Fibroblast of skin of right biceps (primary cell): ENCODE results near the gene ZNF678.
"Not testable (repeated sequence)": the region's sequence is repeated elsewhere in the genome, so short reads cannot be mapped to it uniquely, and the experiment has no call there.

ENCODE experiments used
- DNase-seq: peaks from one replicate; pipeline ENCODE4 v3.0.0-alpha.2; 2013

ZNF678 gene

DNA sequence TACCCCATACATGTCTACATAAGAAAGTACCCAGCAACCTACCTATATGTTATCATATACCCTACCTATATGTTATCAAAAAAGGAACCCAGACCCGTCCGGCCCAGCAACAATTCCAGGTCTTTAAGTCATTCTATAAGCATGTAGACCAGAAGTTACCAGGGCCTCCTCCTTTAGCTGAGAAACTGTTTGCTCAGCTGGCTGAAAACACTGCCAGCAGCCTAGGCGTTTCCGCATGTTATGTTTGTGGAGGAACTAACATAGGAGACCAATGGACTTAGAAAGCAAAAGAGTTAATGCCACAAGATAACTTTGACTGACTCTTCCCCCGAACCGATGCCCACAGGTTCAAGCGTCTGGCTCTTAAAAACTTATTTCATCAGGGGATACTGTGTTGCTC, 7.1 kb upstream of the ZNF678 start:
- DNase-seq: no peak

GRCh38 chr1:227557962-227558725, 5.2 kb upstream of the ZNF678 start:
- no peak for DNase-seq

DNA sequence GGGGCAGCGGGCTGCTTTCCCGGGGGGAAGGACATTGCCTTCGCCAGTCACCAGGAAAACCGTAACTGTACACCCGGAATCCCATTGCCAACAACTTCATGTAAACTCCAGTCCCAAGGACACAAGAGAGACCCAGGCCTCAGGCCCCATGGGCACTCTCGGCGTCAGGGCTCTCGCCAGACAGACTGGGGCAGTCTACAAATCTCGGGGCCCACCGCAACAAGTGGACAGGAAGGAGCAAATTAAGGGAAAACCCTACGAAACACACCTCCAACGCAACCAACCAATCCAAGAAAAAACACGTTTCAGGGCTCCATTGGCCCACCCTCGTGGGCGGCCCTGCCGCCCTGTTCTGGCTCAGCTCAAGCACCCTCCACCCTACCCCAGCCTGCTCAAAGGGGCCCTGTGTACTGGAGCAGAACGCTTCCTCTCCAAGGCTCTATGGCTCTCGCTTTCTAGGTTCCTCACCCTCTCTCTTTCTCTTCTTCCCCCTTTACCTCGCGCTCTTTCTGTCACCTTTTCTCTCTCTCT, 4.6 kb upstream of the ZNF678 start:
- DNase-seq: no peak

GRCh38 chr1:227559499-227559898, 3.9 kb upstream of the ZNF678 start:
- no peak for DNase-seq

GRCh38 chr1:227559926-227560325, 3.4 kb upstream of the ZNF678 start:
- DNase-seq: no peak

DNA sequence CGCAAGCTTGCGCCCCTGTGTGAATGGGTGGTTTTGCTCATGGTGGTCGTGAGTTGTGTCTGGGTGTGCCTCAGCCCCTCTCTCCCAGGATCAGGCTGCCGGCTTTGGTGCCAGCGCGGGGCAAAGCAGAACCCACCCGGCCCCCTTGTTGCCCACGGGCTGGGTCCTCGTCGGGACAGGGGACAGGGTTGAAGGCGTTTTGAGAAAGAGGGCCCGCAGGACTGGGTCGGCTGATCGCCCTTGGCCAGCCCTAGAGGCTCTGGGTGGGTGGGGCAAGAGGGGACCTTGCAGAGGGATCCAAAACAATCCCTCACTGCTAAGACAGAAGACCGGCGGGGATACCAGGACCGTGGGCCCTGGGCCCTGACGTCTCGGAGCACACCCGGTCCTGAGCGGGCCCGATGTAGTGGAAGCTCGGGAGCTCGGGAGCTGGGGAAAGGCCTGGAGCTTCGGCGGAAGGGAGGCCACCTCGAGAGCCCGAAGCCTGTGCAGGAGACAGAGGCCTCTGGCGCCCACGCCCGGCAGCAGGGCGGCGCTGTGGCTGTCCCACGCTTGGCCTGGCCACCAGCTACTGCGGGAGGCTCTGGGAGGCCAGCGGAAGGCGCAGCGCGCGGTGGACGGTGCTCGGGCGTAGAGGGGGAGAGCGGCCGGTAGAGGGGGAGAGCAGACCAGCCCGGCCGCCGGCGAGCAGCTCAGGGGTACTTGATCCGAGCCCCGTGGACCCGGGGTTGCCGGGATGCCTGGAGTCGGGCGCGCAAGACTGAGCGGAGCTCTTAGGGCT, 2.8 kb upstream of the ZNF678 start:
- no peak for DNase-seq

DNA sequence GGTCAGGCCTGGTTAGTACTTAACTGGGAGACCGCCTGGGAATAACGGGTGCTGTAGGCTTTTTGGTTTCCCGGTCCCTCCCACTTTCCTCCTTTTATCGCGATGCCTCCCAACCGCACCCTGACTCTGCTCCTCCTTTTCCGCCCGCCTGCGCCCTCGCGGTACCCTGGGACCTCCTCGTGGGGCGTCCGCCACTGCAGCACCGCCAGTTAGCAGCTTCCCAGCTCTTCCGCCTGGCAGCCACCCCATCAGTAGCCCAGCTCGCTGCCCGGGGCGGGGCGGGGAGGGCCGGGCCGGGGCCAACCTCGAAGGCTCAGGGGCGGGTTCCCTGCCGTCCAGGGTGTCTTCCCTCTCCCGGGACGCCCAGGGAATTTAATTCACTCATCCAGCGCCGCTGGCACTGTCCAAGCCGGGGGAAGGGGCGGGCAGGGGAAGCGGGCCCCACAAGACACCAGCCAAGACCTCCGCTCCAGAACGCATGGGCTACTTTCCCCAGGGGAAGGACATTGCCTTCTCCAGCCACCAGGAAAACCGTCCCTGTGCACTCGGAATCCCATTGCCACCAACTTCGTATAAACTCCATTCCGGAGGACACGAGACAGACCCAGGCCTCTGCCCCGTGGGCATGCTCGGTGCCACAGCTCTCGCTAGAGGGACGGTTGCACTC, 2.0 kb upstream of the ZNF678 start:
- peak; percentile 1 for DNase-seq

DNA sequence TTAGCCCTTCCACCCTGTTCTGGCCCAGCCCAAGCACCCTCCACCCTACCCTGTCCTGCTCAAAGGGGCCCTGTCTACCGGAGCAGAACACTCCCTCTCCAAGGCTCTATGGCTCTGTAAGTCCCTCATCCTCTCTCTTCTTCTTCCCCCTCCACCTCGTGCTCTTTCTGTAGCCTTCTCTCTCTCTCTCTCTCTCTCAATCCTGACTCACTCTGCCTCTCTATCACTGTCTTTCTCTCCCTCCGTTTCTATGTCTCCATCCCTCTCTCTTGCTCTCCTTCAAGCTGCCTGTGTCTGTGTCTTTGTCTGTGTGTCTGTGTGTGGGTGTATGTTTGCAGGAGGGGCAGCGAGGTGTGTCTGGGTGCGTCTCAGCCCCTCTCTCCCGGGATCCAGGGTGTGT, 1.3 kb upstream of the ZNF678 start:
- DNase-seq: no peak

GRCh38 chr1:227562933-227563323, 428 bp upstream of the ZNF678 start:
- DNase-seq: no peak

GRCh38 chr1:227567256-227567655, 3.9 kb downstream of the ZNF678 start:
- no peak for DNase-seq

- no peak for DNase-seq
Measured at GRCh38 chr1:227568593-227568992, 5.2 kb downstream of the ZNF678 start.

DNA sequence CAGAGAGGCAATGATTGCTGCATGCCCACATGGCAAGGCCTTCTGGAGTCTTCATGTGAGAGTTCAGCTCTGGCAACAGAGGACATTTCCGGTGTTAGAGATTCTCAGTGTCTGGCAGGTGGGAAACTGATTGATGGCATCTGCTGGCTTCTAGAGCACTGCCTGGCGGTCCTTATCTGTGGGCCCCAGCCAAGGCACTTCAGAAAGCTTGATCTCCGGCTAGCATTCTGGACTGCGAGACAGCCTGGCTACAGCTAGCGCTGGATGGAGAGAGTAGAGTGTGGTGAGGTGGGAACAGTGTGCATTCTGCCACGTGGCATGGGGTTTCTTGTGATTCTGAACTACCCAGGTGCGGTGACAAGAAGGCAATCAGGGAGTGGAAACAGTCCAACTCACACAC, 9.4 kb downstream of the ZNF678 start:
- DNase-seq: no peak

DNA sequence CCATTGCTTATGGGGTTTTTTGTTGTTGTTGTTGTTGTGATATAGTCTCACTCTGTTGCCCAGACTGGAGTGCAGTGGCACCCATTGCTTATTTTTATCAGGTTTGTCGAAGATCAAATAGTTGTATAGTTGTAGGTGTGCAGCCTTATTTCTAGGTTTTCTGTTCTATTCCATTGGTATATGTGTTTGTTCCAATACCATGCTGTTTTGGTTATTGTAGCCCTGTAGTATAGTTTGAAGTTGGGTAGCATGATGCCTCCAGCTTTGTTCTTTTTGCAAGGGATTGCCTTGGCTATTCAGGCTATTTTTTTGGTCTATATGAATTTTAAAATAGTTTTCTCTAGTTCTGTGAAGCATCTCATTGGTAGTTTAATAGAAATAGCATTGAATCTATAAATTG, 11.6 kb downstream of the ZNF678 start:
- no peak for DNase-seq

DNA sequence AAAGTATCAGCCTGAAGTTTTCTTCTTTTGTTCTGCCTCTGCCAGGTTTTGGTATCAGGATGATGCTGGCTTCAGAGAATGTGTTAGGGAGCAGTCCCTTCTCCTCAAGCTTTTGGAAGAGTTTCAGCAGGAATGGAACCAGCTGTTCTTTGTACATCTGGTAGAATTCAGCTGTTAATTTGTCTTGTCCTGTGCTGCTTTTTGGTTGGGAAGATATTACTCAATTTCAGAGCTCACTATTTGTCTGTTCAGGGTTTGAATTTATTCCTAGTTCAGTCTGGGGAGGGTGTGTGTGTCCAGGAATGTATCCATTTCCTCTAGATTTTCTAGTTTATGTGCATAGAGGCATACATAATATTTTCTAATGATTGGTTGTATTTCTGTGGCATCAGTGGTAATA, 12.8 kb downstream of the ZNF678 start:
- DNase-seq: no peak

- DNase-seq: no peak
Measured at GRCh38 chr1:227577500-227577899, 14.1 kb downstream of the ZNF678 start.

GRCh38 chr1:227583354-227583753, 20.0 kb downstream of the ZNF678 start:
- DNase-seq: no peak

- DNase-seq: no peak
Measured at GRCh38 chr1:227586733-227587132, 23.4 kb downstream of the ZNF678 start.

DNA sequence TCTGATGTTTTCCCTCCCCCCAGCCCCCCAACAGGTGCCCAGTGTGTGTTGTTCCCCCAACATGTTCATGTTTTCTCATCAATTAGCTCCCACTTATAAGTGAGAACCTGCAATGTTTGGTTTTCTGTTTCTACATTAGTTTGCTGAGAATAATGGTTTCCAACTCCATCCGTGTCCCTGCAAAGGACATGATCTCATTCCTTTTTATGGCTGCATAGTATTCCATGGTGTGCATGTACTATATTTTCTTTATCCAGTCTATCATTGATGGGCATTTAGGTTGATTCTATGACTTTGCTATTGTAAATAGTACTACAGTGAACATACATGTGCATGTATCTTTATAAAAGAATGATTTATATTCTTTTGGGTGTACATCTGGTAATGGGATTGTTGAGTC, 24.6 kb downstream of the ZNF678 start:
- DNase-seq: no peak

DNA sequence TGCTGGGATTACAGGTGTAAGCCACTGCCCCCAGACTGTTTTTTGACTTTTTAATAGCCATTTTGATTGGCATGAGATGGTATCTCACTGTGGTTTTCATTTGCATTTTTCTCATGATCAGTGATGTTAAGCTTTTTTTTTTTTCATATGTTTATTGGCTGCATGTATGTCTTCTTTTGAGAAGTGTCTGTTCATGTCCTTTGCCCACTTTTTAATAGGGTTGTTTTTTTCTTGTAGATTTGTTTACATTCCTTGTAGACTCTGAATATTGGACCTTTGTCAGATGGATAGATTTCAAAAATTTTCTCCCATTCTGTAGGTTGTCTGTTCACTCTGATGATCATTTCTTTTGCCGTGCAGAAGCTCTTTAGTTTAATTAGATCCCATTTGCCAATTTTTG, 25.4 kb downstream of the ZNF678 start:
- not testable (repeated sequence) for DNase-seq

GRCh38 chr1:227589777-227590176, 26.4 kb downstream of the ZNF678 start:
- DNase-seq: not testable (repeated sequence)

DNA sequence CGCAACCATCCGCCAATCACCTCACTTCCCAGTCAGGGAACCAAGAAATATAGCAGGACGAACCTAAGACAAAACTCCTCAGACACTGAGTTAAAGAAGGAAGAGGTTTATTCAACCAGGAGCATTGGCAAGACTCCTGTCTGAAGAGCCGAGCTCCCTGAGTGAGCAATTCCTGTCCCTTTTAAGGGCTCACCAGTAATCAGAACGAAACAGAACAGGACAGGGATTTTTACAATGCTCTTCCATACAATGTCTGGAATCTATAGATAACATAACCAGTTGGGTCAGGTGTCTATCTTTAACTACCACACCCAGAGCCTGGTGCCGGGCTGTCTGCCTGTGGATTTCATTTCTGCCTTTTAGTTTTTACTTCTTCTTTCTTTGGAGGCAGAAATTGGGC, 32.9 kb downstream of the ZNF678 start:
- not testable (repeated sequence) for DNase-seq

DNA sequence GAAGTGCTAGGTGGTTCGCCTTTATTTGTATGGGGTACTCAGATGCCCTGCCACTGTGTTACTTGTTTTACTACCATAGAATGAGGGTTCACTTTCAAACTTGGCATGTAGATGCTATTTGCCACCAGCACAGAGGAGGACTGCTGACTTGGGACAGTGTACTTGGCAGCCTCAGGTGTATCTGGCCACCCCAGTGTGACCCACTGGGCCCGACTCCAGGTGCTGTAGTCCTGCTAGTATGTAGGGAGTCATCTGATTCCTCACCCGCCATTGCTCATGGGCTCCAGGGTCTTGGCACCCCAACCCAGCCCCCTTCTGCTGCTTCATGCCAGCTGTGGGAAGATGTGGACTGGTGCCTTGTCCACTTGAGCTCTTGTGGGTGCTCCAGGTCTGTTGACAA, 40.0 kb downstream of the ZNF678 start:
- DNase-seq: no peak

- DNase-seq: no peak
Measured at GRCh38 chr1:227604446-227604845, 41.1 kb downstream of the ZNF678 start.

DNA sequence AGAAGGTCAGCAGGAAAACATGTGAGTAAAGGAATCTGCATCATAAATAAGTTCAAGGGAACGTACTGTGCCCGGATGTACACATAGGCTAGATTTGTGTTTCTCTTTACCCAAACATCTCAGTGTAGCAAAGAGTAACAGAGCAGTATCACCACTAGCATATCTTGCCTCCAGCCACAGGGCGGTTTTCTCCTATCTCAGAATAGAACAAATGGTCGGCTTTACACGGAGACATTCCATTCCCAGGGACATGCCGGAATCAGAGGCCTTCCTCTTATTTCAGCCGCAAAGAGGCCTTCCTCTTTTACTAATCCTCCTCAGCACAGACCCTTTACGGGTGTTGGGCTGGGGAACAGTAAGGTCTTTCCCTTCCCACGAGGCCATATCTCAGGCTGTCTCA, 42.9 kb downstream of the ZNF678 start:
- DNase-seq: not testable (repeated sequence)
